OCI-M1 (cell line): ENCODE measurements around the gene GPX3.

ENCODE experiments used
- DNase-seq: peaks from one replicate; lab custom pipeline; 2025; lab: John Stamatoyannopoulos, UW

Gene GPX3

GRCh38 chr5:151014680-151015343 lies 5.6 kb upstream of the GPX3 start:
- DNase-seq = peak; percentile 23

GRCh38 chr5:151015974-151016587 lies 4.3 kb upstream of the GPX3 start:
- DNase-seq = peak; percentile 98

GRCh38 chr5:151016700-151017099 lies 3.7 kb upstream of the GPX3 start:
- peak; percentile 75 for DNase-seq

GRCh38 chr5:151017897-151018296 lies 2.5 kb upstream of the GPX3 start:
- no peak for DNase-seq

GRCh38 chr5:151018846-151019245 lies 1.5 kb upstream of the GPX3 start:
- no peak for DNase-seq

GRCh38 chr5:151019331-151019730 lies 1.1 kb upstream of the GPX3 start:
- no peak for DNase-seq

- DNase-seq = no peak
These were observed 1.4 kb downstream of the GPX3 start for GRCh38 chr5:151021746-151022145.

GRCh38 chr5:151022511-151023018 lies 2.2 kb downstream of the GPX3 start:
- no peak for DNase-seq

GRCh38 chr5:151023047-151023615 lies 2.7 kb downstream of the GPX3 start:
- peak; percentile 78 for DNase-seq

GRCh38 chr5:151023651-151024050 lies 3.3 kb downstream of the GPX3 start:
- peak; percentile 36 for DNase-seq

GRCh38 chr5:151024440-151025249 lies 4.3 kb downstream of the GPX3 start:
- no peak for DNase-seq

- DNase-seq = no peak
These were observed 4.8 kb downstream of the GPX3 start for GRCh38 chr5:151025250-151025606.

- no peak for DNase-seq
These were observed 5.7 kb downstream of the GPX3 start for GRCh38 chr5:151026088-151026487.

GRCh38 chr5:151026679-151027078 lies 6.3 kb downstream of the GPX3 start:
- DNase-seq = no peak

- no peak for DNase-seq
These were observed 7.6 kb downstream of the GPX3 start for GRCh38 chr5:151027961-151028479.

GRCh38 chr5:151028717-151029116 lies 8.3 kb downstream of the GPX3 start:
- DNase-seq = no peak

GRCh38 chr5:151029179-151030055 lies 9.0 kb downstream of the GPX3 start:
- no peak for DNase-seq

- no peak for DNase-seq
These were observed 9.6 kb downstream of the GPX3 start for GRCh38 chr5:151030056-151030336.

GRCh38 chr5:151030379-151030778 lies 10.0 kb downstream of the GPX3 start:
- no peak for DNase-seq

- no peak for DNase-seq
These were observed 11.2 kb downstream of the GPX3 start for GRCh38 chr5:151031554-151031953.

GRCh38 chr5:151033217-151033934 lies 13.0 kb downstream of the GPX3 start:
- no peak for DNase-seq
